Pulmonary artery endothelial cell (primary cell): ENCODE measurements around the gene PKP1. TPM values are rescaled to one million over a fixed set of nuclear protein-coding genes. Genes with fewer than 3 reads are reported as not detected.
"Not testable (repeated sequence)": the region's sequence is repeated elsewhere in the genome, so short reads cannot be mapped to it uniquely, and the experiment has no call there.

Experiments used
- DNase-seq: peaks from one replicate; pipeline ENCODE4 v3.0.0-alpha.2; 2011; ENCODE audit warnings: low read depth, low spot score
- total RNA-seq: library from RNA; depleted of rRNA; stranded (reverse); fragments of >200 nt; gene quantifications from 2 replicates; pipeline ENCODE4 v1.2.3, GENCODE V29; 2014

Gene PKP1
- total RNA-seq, result under 0.01 and 0.04 TPM in 2 replicates

GRCh38 chr1:201282931-201283829 lies at the start of gene PKP1:
TSS of gene PKP1 (plus strand) at chr1:201283506. CDS start at chr1:201283703, 197 bp downstream.
- no peak for DNase-seq

- DNase-seq, result not testable (repeated sequence)
Observed at GRCh38 chr1:201239646-201240045, 43.7 kb upstream of the PKP1 start.

- DNase-seq, result no peak
Observed at GRCh38 chr1:201240171-201240570, 43.1 kb upstream of the PKP1 start.

GRCh38 chr1:201241736-201242135 lies 41.6 kb upstream of the PKP1 start:
- no peak for DNase-seq

GRCh38 chr1:201245082-201245481 lies 38.2 kb upstream of the PKP1 start:
- DNase-seq, result no peak

GRCh38 chr1:201248721-201249559 lies 34.4 kb upstream of the PKP1 start:
- no peak for DNase-seq

- no peak for DNase-seq
Observed at GRCh38 chr1:201250326-201251011, 32.8 kb upstream of the PKP1 start.

GRCh38 chr1:201251411-201251810 lies 31.9 kb upstream of the PKP1 start:
- no peak for DNase-seq

GRCh38 chr1:201251851-201252430 lies 31.4 kb upstream of the PKP1 start:
- no peak for DNase-seq

GRCh38 chr1:201252944-201253371 lies 30.3 kb upstream of the PKP1 start:
- no peak for DNase-seq

- no peak for DNase-seq
Observed at GRCh38 chr1:201253411-201253810, 29.9 kb upstream of the PKP1 start.

- no peak for DNase-seq
Observed at GRCh38 chr1:201253906-201254624, 29.2 kb upstream of the PKP1 start.

- DNase-seq, result no peak
Observed at GRCh38 chr1:201254625-201255478, 28.5 kb upstream of the PKP1 start.

GRCh38 chr1:201255479-201256362 lies 27.6 kb upstream of the PKP1 start:
- DNase-seq, result no peak

- not testable (repeated sequence) for DNase-seq
Observed at GRCh38 chr1:201258132-201258531, 25.2 kb upstream of the PKP1 start.

GRCh38 chr1:201258763-201259230 lies 24.5 kb upstream of the PKP1 start:
- DNase-seq, result no peak

- DNase-seq, result no peak
Observed at GRCh38 chr1:201259476-201260235, 23.6 kb upstream of the PKP1 start.

GRCh38 chr1:201260236-201260590 lies 23.1 kb upstream of the PKP1 start:
- no peak for DNase-seq
